Myocyte (in vitro differentiated cells): ENCODE results near the gene RELL2. TPM values are rescaled to one million over a fixed set of nuclear protein-coding genes. Genes with fewer than 3 reads are reported as not detected.
A peak's percentile ranks its signal among the peaks of the same experiment; 100 is the strongest.

ENCODE experiments used
- DNase-seq: peaks from one replicate; pipeline ENCODE4 v3.0.0-alpha.2; 2012; ENCODE audit warnings: low read depth
- total RNA-seq: library from RNA; depleted of rRNA; stranded (reverse); fragments of >200 nt; gene quantifications from 2 replicates; pipeline ENCODE4 v1.2.3, GENCODE V29; 2014

The RELL2 gene
- total RNA-seq, 1 donor from 2014 or later, result 2.2 TPM

- DNase-seq, result no peak
Measured at GRCh38 chr5:141649056-141649688, 12.4 kb downstream of the RELL2 start.

- DNase-seq, result no peak
Measured at GRCh38 chr5:141649972-141650371, 13.2 kb downstream of the RELL2 start.

GRCh38 chr5:141650851-141651727 is 14.3 kb downstream of the RELL2 start, which contains the start of gene FCHSD1:
FCHSD1 (minus strand) TSS chr5:141651418; CDS start chr5:141651368, 50 bp downstream.
- peak; percentile 52 for DNase-seq

GRCh38 chr5:141651728-141652105 is 14.9 kb downstream of the RELL2 start:
- no peak for DNase-seq

GRCh38 chr5:141654298-141654697 is 17.5 kb downstream of the RELL2 start:
- peak; percentile 41 for DNase-seq

GRCh38 chr5:141655020-141655419 is 18.2 kb downstream of the RELL2 start:
- no peak for DNase-seq

GRCh38 chr5:141656396-141656795 is 19.6 kb downstream of the RELL2 start:
- no peak for DNase-seq

GRCh38 chr5:141657404-141657803 is 20.6 kb downstream of the RELL2 start:
- DNase-seq, result no peak

- peak; percentile 75 for DNase-seq
Measured at GRCh38 chr5:141657937-141658545, 21.2 kb downstream of the RELL2 start.

GRCh38 chr5:141662028-141662427 is 25.2 kb downstream of the RELL2 start:
- DNase-seq, result no peak

GRCh38 chr5:141663506-141663905 is 26.7 kb downstream of the RELL2 start:
- DNase-seq, result no peak

GRCh38 chr5:141664733-141665461 is 28.1 kb downstream of the RELL2 start:
- peak; percentile 67 for DNase-seq

GRCh38 chr5:141665995-141666940 is 29.5 kb downstream of the RELL2 start:
- DNase-seq, result no peak

GRCh38 chr5:141668601-141669265 is 31.9 kb downstream of the RELL2 start:
- no peak for DNase-seq

GRCh38 chr5:141669520-141669919 is 32.7 kb downstream of the RELL2 start:
- DNase-seq, result no peak

- no peak for DNase-seq
Measured at GRCh38 chr5:141672071-141672840, 35.5 kb downstream of the RELL2 start.

GRCh38 chr5:141672841-141673813 is 36.3 kb downstream of the RELL2 start:
- no peak for DNase-seq

GRCh38 chr5:141674747-141675146 is 38.0 kb downstream of the RELL2 start:
- no peak for DNase-seq
